Transverse colon (tissue), 3 donors: Measurements from ENCODE around the gene CHM.

Experiments used
- EP300 ChIP-seq: sonication (generic); formaldehyde crosslinking; IDR thresholded peaks from one replicate; pipeline ENCODE4 v1.6.1; 2017; ENCODE audit warnings: antibody characterized with exemption, low read depth
- POLR2A ChIP-seq: fragments of 450-650 bp; IDR thresholded peaks from one replicate; pipeline ENCODE4 v1.6.1; 2016; ENCODE audit warnings: antibody characterized with exemption, mild to moderate bottlenecking, moderate library complexity
- TF ChIP-seq, protein P1 (sequence below), 5 experiments: fragments of 200-600 bp in 3 of 5; fragments of 450-650 bp in 2 of 5; sonication (generic) in 3 of 5; IDR thresholded peaks; 1 replicate in 2 of 5; 2 replicates in 3 of 5; pipeline ENCODE4 v1.5.1; 2016 to 2017; ENCODE audit warnings: antibody characterized with exemption in 5 of 5, inconsistent platforms in 3 of 5, mild to moderate bottlenecking in 2 of 5, moderate library complexity in 1 of 5

GRCh38 chrX:86047936-86048280, 550 bp upstream of the CHM start:
- TF ChIP-seq POLR2A (no peak), EP300 (no peak)
- TF ChIP-seq, protein P1, sequence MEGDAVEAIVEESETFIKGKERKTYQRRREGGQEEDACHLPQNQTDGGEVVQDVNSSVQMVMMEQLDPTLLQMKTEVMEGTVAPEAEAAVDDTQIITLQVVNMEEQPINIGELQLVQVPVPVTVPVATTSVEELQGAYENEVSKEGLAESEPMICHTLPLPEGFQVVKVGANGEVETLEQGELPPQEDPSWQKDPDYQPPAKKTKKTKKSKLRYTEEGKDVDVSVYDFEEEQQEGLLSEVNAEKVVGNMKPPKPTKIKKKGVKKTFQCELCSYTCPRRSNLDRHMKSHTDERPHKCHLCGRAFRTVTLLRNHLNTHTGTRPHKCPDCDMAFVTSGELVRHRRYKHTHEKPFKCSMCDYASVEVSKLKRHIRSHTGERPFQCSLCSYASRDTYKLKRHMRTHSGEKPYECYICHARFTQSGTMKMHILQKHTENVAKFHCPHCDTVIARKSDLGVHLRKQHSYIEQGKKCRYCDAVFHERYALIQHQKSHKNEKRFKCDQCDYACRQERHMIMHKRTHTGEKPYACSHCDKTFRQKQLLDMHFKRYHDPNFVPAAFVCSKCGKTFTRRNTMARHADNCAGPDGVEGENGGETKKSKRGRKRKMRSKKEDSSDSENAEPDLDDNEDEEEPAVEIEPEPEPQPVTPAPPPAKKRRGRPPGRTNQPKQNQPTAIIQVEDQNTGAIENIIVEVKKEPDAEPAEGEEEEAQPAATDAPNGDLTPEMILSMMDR (IDR thresholded peaks at IDR 0.05): no peak
